ENCODE data around the gene NFX1.

DNA sequence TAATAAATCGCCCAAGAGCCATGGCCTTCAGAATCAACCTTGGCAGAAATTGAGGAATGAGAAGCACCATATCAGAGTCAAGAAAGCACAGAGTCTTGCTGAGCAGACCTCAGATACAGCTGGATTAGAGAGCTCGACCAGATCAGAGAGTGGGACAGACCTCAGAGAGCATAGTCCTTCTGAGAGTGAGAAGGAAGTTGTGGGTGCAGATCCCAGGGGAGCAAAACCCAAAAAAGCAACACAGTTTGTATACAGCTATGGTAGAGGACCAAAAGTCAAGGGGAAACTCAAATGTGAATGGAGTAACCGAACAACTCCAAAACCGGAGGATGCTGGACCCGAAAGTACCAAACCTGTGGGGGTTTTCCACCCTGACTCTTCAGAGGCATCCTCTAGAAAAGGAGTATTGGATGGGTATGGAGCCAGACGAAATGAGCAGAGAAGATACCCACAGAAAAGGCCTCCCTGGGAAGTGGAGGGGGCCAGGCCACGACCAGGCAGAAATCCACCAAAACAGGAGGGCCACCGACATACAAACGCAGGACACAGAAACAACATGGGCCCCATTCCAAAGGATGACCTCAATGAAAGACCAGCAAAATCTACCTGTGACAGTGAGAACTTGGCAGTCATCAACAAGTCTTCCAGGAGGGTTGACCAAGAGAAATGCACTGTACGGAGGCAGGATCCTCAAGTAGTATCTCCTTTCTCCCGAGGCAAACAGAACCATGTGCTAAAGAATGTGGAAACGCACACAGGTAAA, 4.5 kb downstream of the NFX1 start:
- TF ChIP-seq CTCF (conservative IDR thresholded peaks at IDR 0.05; ENCODE audit: low read depth, low read length) (no peak), EZH2 (IDR thresholded peaks at IDR 0.05; ENCODE audit: borderline replicate concordance, low read depth, low read length, poor library complexity, severe bottlenecking) (no peak)
